Right forelimb (tissue), 1 donor: ENCODE data around the gene UBE2H.
"Not testable (repeated sequence)": the region's sequence is repeated elsewhere in the genome, so short reads cannot be mapped to it uniquely, and the experiment has no call there.

Experiments used
- DNase-seq: peaks from one replicate; pipeline ENCODE4 v3.0.0-alpha.2; 2018

The UBE2H gene

DNA sequence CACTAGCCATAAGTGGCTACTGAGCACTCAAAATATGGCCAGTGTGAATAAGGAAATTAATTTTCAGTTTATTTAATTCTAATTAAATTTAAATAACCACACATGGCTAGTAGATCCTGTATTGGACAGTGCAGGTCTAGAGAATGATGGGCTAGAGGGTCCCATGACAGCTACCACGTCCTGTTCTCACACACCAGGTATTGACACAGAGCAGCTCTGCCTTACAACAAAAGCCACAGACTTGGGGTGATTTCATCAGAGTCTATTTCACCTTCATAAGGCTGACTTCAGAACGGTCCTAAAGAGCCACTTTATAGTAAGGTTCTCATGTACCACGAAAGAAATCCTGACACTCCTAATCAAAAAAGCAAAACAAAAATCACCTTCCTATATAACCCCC, 111.3 kb downstream of the UBE2H start:
- no peak for DNase-seq

DNA sequence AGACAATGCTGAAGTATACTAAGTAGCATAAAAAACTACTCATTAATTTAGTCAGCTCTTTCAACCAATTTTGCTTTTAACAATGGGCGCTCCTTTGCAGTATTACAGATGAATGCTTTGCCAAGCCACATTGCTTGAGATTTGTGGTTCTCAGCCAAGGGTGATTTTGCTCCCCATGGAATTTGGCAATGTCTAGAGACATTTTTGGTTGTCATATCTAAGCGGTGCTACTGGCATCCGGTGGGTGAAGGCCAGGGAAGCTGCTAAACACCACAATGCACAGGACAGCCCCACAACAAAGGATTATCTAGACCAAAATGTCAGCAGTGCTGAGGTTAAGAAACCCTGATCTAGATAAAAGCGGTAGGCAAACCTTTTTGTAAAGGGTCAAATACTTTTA, 112.0 kb downstream of the UBE2H start:
- DNase-seq = no peak

- no peak for DNase-seq
These were observed 115.8 kb downstream of the UBE2H start for GRCh38 chr7:129836983-129837382.

DNA sequence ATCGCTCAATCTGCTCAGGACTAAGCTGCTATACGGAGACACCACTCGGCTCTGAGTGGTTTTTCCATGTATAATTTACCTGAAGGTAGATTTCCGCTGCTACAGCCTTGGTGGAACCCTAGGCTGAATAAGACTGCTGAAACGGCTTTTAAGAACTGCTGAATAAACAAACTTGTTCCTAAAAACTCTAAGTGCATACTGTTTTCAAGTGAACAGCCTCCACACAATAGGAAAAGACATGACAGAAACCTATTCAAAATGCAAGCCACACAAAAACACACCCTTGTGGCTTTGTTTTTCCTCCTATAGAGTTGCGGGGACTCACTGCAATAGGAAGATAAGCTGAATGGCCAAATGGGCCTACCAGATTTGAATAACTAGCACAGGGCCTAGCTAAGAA, 117.2 kb downstream of the UBE2H start:
- no peak for DNase-seq

DNA sequence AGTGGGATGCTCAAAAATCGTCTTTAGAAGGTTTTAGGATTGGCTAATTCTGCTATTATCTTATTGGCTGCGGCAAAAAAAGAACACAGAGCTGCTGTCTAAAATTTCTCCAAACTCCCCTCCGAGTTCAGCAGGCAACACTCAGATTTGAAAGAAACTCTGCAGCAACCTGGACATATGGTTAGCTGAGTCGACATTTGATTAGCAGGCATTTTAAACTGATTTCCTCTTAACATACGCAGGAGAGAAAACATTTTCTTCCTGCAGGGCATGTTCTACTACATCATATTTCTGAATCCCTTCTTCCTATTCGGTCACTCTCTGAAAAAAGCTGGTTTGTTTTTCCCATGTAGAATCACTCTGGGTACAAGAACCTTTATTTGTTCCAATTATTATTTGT, 119.4 kb downstream of the UBE2H start:
- DNase-seq = not testable (repeated sequence)

DNA sequence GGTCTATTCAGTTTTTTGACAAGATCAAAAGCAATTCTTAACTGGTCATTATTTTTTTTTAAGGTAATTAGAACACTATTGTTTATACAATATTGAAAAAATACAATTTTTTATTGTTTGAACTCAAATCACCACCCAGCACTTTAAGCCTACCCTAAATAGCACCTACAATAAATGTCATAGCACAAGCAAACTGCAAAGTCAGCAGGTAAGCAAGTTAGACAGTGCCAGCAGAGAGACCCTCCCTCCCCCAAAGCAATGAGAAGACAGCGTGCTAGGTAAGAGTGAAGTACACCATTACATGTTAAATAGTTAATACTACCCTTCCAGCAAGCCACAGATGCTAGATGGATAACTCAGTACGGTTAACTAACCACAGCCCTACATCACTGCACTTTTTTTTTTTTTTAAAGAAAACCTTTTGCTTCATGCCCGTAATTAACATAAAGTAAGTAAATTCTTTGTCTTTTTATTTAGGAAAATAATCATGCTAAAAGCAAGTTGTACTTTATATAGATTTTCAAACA, 120.0 kb downstream of the UBE2H start:
- no peak for DNase-seq

DNA sequence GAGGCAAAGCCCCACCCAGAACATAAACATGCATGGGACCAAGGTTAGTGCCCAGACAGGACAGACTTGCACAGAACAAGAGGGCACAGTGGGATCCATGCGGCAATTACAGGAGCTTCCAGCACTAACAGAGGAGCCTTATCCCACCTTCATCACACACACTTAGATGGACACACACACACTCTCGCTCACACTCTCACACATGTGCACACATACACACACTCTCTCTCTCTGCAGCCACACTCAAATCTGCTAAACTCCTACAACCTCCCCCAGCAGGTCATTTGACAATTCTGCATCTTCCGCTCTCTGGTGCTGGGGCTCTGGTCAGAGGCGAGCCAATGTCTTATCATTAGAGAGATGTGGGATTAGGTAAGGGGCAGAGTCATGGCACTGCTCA, 120.5 kb downstream of the UBE2H start:
- no peak for DNase-seq

DNA sequence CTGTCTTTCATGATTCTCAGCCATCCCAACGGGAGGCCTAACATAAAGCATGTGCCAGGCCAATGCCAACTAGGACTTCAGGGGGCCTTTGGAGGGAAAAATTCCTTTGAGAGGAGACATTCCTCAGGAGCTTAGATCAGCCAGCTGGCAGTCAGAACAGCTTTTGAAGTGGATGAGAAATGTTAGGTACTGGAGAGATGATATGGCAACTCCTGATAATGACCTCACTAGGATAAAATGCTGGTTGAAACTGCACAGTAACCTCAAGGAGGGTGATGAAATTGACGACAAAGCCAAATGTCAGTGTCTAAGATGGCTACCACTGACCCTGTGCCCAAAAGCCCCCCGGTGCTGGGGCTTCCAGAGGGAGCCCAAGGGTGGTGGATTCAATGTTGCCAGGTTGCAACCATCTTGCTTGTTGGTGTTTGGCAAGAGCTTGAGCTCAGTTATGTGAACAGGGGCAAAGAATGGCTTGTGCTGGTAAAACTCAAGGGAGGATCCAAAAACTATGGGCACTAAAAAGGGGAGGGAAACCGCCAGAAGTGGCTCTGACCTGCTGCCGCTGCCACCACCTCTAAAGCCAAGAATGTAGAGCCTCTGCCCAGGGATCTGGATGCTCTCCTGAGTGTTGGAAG, 121.2 kb downstream of the UBE2H start:
- no peak for DNase-seq

DNA sequence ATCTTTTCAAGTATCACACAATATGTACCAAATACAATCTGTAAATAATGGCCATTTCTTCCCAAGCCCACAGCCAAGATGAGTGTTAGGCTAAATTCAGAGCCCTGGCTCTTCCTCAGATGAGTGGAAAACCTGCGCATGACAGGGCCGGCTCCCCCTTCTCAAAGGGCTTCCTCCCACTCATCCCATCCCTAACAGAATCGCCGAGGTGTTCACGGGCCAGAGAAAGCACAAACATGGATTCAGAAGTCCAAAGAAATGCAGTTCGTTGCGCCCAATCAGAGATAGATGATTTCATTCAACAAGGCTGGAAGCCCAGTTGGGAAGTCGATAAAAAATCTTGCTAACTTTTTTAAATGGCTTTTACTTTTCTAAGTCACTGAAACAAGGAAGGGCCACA, 121.8 kb downstream of the UBE2H start:
- DNase-seq = no peak

- peak; percentile 68 for DNase-seq
These were observed 122.8 kb downstream of the UBE2H start for GRCh38 chr7:129829737-129830631.

DNA sequence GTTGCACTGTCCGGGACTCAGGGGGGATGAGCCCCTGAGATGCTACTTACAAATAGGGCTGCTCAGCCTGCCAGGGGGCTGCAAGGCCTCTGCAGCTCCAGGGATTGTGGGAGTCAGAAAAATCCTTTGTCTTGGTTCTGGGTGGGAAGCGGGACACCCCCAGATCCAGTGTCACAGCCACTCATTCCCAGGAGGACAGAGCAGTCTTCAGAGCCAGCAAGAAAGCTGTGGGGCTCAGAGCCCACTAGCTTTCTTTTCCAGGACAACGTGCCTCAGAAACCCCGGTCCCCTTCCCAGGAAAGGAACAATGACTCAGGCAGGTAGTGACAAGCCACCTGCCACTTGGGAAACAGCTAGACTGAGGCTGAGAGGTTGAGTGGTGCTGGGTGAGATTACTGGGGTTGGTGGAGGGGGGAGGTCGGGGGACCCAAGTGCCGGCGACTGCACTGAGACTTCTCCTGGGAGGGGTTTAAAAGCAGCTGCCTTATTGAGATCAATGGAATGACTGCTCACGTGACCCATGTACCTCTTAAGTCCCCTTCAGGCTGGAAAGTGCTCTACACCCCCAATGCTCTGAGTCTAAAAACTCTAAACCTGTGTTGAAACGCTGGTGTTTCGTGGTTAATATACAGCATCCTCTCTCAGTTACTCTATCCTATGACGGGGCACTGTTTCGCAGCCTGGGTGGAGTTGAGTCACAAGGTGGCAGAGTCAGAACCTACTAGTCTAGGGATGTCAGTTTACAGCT, 123.6 kb downstream of the UBE2H start:
- no peak for DNase-seq

DNA sequence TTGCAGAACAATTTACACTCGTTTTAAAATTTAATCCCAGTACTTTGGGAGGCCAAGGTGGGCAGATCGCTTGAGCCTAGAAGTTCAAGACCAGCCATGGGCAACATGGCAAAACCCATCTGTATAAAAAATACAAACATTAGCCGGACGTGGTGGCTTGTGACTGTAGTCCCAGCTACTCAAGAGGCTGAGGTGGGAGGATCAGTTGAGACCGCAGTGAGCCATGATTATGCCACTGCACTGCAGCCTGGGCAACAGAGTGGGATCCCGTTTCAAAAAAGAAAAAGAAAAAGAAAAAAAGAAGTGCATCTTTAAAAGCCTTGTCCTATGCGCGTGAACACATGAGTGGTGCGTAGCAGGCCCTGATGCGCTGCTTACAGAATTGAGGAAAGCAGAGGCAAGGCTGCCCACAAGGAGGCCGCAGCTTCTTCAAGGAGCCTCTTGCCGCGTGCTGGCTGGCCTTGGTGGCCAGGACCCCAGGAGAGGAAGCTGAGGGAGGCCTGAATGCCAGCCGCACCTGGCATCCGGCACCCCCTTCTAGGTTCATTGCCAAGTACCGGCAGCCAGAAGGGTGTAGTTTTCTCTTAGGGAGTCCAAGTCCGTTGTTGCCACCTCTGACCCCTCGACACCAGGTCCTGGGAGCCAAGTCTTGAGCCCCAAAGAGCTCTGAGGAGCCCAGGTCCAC, 124.5 kb downstream of the UBE2H start:
- DNase-seq = no peak

DNA sequence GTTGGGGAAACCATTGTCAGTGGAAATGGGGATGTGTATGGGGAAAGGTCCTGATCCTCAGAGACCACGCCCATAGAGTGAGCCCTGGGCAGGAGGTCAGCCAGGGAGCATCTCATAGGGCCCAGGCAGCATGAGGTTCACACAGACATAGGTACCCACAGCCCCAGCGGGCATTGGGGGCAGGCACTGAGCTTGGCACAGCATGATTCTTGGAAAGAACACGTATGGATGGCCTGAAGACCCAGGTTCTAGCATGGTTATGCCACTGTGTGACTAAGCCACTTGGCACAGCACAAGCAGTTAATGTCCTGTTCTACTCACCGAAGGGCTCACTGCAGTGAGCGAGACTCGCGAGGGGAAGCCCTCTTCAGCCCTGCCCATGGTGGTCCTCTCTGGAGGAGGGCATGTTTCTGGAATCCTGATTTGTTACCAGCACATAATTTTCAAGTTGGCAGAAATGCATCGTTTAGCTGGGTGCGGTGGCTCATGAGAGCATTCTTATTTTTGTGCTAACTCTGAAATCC, 125.2 kb downstream of the UBE2H start:
- DNase-seq = no peak

DNA sequence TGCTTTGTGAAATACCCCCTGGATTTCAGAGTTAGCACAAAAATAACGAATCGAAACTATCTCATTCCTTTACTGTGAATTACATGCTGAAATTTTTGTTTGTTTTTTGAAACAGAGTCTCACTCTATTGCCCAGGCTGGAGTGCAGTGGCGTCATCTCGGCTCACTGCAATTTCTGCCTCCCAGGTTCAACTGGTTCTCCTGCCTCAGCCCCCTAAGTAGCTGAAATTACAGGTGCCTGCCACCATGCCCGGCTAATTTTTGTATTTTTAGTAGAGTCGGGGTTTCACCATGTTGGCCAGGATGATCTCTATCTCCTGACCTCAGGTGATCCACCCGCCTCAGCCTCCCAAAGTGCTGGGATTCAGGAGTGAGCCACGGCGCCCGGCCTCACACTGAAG, 125.9 kb downstream of the UBE2H start:
- DNase-seq = not testable (repeated sequence)

GRCh38 chr7:129825209-129825970, 127.4 kb downstream of the UBE2H start:
- DNase-seq = peak; percentile 96

DNA sequence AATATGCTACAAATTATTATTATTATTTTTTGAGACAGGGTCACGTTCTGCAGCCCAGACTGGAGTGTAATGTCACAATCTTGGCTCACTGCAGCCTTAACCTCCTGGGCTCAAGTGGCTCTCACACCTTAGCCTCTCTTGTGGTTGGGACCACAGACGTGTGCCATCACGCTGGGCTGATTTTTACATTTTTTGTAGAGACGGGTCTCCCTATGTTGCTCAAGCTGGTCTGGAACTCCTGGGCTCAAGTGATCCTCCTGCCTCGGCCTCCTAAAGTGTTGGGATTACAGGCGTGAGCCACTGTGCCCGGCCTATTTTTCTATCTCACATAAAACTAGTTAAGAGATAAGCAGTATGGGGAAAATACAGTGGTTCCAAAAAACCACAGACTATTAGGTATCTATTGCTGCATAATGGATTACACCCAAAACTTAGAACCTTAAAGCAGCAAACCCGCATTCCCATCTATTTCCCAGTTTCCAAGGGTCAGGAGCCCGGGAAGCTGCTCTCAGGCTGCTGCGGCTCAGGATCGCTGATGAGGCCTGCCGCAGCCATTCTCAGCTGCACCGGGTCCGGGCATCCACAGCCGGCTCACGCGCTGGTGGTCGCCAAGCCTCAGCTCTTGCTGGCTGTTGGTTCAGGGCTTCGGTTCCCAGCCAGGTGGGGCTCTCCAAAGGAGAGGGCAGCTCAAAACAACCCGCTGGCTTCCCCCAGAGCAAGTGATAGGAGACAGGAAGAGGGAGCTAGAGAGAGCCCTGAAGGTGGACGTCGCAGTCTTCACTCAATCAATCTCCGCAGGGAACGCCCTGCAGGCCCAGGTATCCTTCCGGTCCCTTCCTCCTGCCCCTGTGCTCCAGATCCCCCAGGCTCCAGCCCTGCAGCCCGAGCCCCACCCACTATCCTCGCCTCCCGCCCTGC, 128.2 kb downstream of the UBE2H start:
- DNase-seq = no peak

DNA sequence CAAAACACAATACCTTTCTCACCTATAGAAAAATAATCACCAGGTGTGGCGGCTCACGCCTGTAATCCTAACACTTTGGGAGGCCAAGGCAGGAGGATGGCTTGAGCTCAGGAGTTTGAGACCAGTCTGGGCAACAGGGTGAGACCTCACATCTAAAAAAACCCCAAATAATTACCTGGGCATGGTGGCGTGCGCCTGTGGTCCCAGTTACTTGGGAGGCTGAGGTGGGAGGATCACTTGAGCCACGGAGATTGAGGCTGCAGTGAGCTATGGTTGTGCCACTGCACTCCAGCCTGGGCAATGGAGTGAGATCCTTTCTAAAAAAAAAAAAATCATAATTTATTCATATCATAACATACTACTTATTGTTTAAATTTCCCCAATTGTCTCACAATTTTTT, 129.6 kb downstream of the UBE2H start:
- not testable (repeated sequence) for DNase-seq

DNA sequence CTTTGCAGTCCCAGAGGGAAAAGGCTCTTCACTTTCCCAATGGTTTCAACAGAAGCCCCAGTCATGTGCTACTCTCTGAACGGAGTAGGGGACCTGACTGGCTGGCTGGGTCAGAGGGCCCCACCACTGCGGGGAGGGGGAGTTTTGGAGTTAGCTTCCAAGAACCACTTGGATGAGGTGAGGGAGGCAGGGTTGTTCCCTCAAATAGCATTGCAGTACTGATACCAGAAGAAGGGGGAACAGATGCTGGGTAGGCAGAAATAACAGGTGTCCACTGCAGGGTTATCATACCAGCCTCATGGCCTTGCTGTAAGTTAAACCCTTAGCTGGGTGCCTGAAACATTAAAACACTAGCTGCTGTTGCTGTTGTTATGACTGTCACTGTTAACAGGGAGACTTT, 131.3 kb downstream of the UBE2H start:
- no peak for DNase-seq

GRCh38 chr7:129816742-129817141, 136.0 kb downstream of the UBE2H start:
- DNase-seq = no peak

DNA sequence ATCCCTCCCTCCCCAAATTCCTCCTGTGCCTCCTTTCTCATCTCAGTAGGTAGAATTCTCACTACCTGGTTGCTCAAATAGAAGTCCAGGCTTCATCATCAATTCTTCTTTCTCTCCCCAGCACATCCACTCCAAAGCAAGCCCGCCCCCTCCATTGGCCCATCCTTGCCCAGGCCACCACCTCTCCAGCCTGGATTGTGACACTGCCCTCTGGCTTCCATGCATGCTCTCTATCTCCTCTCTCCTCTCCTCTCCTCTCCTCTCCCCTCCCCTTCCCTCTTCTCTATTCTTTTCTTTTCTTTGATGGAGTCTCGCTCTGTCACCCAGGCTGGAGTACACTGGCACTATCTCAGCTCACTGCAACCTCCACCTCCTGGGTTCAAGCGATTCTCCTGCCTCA, 144.9 kb downstream of the UBE2H start:
- no peak for DNase-seq
